Activated effector memory CD4-positive, alpha-beta T cell treated with anti-CD3 and anti-CD28 coated beads, Interleukin-2, amount 50 U/mL, for 16 hours (primary cell): ENCODE results near the gene CKLF.
"Not testable (repeated sequence)": the region's sequence is repeated elsewhere in the genome, so short reads cannot be mapped to it uniquely, and the experiment has no call there.

Experiments used
- DNase-seq: peaks from one replicate; pipeline ENCODE4 v3.0.0-alpha.2; 2020

The CKLF gene

DNA sequence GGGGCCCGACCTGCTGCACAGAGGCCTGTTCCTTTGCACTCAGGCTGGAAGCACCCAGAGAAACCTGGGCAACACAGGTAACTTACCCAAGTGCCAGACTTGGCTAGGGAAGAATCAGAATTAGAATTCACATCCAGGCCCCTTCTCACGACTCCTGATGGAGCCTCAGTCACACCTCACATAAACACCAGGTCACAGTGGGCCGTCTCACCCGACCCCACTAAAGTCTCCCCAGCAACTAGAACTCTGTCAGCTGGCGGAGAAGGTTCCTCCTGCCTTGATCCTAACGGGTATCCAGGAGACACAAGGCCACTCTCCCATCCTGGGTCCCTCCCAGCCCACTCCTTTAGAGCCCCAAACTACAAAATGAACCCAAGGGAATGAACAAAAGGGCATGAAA is 8.8 kb upstream of the CKLF start:
- DNase-seq: no peak

DNA sequence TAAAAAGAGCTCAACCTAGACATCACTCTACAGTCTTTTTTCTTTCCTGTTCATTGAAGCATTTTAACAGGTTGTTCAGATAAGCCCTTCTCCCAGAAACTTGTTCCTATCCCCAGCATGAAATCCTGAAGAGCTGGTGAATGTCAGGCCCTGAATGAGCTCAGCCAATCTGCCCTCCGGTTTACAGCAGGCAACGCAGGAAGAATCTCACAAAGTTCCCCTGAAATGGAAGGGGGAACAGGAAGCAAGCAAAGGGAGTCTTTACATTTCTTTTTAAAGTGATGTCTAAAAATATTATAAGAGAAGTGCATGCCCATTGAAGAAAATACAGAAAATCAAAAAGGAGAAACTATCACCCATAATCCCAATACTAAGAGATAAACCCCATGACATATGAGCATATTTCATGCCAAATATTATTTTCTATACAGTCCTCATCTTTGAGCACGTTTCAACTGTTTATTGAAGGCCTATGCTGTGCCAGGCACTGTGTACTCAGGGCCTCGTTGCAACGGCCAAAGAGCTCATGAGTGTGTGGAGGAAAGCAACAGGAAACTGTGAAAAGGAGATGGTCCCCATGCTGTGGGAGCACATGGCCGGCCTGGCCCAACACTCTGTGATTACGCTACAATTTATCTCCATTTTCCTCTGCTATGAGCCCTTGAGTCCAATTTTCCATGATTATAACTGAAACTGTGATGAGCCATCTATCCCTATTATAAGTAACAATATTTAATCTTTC is 8.2 kb upstream of the CKLF start:
- no peak for DNase-seq

DNA sequence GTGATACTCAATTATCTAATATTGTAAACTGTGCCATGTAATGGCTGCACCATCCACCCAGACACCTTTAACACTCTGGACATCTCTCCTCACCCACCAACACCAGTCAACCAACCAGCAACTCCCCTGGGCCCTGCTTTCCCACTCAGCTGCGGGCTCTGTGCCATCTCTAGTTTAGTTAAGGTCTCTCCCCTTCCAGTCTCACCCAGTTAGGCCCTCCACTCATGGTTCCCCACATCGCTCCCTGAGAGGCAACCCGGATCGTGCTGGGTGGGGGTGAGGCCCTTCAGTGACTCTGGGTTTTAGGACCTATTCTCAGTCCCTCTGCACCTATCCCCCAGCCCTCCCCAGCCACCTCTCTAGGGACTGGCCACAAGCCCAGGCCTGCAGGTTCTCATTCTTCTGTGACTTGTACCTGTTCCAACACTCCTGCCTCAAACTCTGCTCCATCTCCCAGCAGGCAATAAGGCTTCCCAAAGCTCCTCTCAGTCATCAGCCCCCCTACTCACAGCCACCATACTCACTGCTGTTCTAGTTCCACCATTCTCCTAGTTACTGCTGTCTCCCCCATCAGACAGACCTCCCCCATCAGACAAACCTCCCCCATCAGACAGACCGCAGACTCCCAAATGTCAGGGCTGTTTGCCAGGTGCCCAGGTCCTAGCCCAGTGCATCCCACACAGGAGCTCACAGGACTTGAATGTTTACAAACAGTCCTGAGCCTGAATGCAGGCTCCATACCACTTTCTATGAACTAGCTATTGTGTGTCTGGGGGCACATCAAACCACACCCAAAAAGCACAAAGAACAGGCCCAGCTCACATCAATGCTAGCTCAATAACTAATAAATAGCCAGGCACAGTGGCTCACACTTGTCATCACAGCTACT is 5.0 kb upstream of the CKLF start:
- DNase-seq: no peak

DNA sequence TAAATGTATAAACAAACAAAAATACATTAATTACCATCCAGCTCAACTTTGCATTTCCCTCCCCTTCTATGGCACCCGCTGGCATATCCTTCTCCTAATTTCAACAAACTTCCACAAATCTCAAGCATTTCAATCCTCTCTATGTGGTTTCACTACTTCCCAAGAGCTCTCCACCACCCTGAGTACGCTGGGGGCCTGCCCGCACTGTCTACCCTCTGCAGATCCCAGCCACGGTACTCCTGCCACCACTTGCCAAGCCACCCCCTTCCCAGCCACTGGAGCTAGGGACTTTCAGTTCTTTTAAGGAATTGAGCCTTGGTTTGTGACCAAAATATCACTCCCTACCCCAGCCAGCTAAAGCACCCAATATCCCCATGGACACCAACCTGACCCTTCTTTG is 4.3 kb upstream of the CKLF start:
- DNase-seq: no peak

DNA sequence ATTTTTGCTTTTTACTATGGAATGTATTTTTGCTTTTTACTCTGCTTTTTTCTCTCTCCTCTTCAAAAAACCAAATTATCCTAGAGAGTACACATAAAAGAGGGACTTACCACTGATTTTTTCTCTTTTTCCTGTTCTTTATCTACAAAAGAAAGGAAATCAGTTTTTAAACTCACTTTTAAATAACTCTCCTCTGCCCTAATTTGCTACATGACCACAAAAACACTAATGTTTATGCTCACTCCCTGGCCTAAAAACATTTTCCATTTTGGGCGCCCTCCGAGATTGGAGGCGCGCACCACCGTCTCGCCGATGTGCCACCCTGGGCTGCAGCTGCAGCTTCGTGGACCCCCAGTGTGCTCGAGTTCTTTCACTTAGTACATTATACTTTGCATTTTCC is 3.5 kb upstream of the CKLF start:
- no peak for DNase-seq

DNA sequence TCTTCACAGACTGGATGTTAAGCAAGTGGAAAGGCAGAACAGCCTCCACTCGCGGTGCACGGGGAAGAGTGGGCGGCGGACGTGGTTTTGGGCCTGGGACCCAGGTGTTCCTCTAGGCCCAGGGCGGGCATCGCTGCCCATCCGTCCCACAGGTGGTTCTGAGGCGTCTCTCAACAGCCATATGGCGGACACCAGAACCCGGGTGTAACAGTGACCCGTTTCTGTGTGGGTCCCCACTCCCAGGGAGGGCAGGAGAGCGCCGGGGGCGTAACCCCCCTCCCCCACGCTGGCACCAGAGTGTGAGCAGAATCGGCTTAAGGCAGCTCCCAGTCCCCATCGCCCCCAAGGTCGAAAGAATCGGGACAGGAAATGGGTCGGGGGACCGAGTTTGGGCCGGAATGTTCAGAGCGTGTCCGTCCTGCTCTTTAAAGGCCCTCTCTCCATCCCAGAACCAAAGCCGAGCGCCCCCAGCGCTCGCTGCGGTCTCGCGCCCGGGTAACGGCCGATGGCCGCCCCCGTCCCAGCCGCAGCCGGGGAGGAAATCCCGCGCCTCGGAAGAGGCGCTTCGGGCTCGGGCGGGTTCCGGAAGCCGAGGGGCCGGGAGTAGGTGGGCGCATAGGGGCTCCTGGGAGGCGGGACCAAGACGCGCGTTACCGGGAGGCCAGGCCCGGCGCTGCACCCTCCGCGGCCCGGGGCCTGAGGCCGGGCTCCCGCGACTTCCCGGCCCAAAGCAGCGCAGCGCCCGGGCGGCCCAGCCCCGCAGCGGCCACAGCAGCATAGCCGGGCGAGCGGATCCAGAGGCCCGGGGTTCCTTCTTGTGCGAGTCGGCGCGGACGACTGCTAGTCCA is 2.9 kb upstream of the CKLF start, which contains the start of gene TK2:
TSS of gene TK2 (minus strand) at position 839 of the 848 bp plus-strand sequence. CDS start at position 778, 61 bp downstream.
- DNase-seq: peak; percentile 86

DNA sequence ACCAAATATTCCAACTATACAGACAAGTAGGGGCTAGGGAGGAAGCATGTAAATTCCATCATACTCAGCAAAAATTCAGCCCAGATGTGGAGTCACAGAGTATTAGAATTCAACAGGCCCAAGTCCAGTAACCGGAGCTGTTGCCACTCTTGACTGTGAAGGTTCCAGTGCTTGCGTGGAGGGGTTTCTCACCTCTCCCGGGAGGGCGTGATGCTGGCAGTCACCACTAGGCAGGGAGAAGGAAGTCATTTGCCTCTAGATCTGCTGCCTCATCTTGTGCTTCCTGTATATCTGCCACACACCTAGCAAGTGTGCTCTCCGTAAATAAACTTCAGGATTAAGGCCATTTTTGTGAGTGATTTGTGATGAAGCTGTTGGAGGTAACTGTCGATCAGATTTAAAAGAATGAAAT is 1.0 kb upstream of the CKLF start:
- DNase-seq: peak; percentile 86

DNA sequence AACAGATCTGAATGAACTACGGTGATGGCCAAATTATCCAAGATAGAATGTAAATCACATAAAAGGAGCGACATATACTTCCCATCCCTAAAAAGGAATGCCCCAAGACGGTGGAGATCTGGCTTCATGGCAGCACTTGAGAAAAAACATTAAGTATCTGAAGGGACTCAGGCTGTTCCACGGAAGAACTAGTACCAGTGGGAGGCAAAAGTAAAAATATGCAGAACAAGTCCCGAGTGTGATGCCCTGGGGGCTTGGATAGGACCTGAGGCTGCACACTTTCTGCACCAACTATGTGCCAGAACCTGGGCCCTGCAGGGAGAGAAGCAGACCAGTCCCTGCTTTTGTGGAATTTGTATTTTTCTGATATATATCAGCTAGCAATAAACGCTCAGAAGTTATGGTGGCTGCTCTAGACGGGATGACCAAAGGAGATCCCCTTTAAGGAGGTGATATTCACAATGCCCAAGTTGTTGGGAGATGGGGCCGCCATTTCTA is 539 bp upstream of the CKLF start:
- no peak for DNase-seq

GRCh38 chr16:66553223-66553622 is 847 bp downstream of the CKLF start:
- DNase-seq: no peak

GRCh38 chr16:66554021-66554420 is 1.6 kb downstream of the CKLF start:
- DNase-seq: no peak

- no peak for DNase-seq
These were observed 2.1 kb downstream of the CKLF start for GRCh38 chr16:66554495-66554894.

- DNase-seq: no peak
These were observed 7.7 kb downstream of the CKLF start for GRCh38 chr16:66560107-66560506.

GRCh38 chr16:66561381-66562080 is 9.2 kb downstream of the CKLF start:
- no peak for DNase-seq

GRCh38 chr16:66562409-66562808 is 10.0 kb downstream of the CKLF start:
- no peak for DNase-seq

DNA sequence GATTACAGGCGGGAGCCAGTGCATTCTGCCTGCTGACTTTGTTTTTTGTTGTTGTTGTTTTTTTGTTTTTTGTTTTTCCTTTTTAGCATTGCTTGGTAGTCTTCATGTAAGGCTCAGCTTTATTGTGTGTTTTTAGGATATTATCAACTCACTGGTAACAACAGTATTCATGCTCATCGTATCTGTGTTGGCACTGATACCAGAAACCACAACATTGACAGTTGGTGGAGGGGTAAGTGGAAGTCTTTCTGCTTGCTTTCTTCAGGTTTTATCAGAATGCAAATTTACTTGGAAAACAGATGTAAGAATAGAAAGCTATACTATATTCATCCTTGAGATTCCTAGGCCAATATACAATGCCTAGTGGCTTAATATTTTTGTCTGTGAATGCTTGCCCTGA is 10.6 kb downstream of the CKLF start:
- DNase-seq: no peak

GRCh38 chr16:66563574-66564334 is 11.4 kb downstream of the CKLF start:
- no peak for DNase-seq

DNA sequence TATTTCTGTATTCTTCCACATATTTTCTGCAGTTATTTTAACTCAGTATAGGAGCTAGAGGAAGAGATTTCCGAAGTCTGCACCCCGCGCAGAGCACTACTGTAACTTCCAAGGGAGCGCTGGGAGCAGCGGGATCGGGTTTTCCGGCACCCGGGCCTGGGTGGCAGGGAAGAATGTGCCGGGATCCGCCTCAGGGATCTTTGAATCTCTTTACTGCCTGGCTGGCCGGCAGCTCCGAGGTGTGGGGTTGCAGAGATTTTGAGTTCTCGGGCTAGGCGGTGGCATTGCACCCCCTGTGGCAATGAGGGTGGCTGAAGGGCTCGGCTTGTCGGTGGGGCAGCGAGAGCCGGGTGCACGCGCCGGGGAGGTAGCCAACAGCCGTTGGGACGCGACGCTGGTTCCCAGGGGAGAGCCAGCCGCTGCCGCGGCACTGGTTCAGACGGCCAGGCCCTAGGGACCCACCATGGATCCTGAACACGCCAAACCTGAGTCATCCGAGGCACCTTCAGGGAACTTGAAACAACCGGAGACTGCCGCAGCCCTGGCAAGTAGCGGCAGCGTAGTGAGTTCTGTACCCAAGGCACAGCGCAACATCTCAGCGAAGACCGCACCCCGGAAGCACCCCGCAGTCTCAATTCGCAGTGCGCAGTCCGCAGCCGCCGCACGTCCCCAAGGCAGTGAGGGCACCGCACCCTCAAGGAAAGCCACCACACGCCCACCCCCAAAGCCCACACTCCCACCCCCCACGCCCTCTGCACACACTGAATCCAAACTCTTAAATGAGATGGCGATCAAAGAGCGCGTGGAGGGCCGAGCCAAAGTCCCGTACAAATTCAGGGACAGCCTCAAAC is 13.9 kb downstream of the CKLF start, which contains the start of gene CMTM1:
TSS of gene CMTM1 (plus strand) at position 389 of the 851 bp plus-strand sequence. CDS start at position 464, 75 bp downstream.
- no peak for DNase-seq

DNA sequence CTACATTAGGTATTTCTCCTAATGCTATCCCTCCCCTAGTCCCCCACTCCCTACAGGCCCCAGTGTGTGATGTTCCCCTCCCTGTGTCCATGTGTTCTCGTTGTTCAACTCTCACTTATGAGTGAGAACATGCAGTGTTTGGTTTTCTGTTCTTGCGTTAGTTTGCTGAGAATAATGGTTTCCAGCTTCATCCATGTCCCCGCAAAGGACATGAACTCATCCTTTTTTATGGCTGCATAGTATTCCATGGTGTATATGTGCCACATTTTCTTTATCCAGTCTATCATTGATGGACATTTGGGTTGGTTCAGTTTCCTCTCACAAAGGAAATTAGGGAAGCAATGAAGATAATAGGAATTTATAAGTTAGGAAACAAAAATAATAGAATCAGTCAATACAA is 14.9 kb downstream of the CKLF start:
- not testable (repeated sequence) for DNase-seq

GRCh38 chr16:66568355-66568754 is 16.0 kb downstream of the CKLF start:
- no peak for DNase-seq

DNA sequence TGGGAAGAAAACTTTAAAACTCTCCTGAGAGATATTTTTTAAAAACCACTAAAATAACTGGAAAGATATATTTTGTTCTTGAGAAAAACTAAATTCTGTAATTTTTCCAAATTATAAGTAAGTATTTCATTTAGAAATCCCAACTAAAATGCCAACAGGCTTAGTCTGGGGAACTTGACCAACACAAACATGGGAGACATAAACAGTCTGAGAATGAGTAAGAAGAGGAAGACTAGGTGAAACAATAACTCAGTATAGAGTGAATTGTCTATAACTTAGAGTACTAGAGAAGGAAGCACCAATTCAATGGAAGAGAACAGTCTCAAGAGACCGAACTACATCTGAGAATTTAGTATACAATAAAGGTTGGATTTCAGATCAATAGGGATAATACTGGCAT is 16.8 kb downstream of the CKLF start:
- no peak for DNase-seq
